Measurements from ENCODE around the gene DOCK3.
"Not testable (repeated sequence)": the region's sequence is repeated elsewhere in the genome, so short reads cannot be mapped to it uniquely, and the experiment has no call there.

The DOCK3 gene

GRCh38 chr3:51264166-51264565 lies 589.4 kb downstream of the DOCK3 start:
- not testable (repeated sequence) for DNase-seq

GRCh38 chr3:51268132-51268531 lies 593.4 kb downstream of the DOCK3 start:
- no peak for DNase-seq

GRCh38 chr3:51269466-51269865 lies 594.7 kb downstream of the DOCK3 start:
- no peak for DNase-seq

- DNase-seq: no peak
Measured at GRCh38 chr3:51270559-51270958, 595.8 kb downstream of the DOCK3 start.

- DNase-seq: no peak
Measured at GRCh38 chr3:51271172-51271571, 596.4 kb downstream of the DOCK3 start.

- DNase-seq: no peak
Measured at GRCh38 chr3:51274052-51274451, 599.3 kb downstream of the DOCK3 start.

GRCh38 chr3:51275111-51275805 lies 600.5 kb downstream of the DOCK3 start:
- no peak for DNase-seq

GRCh38 chr3:51276046-51276445 lies 601.3 kb downstream of the DOCK3 start:
- DNase-seq: no peak

- no peak for DNase-seq
Measured at GRCh38 chr3:51279448-51279847, 604.7 kb downstream of the DOCK3 start.

GRCh38 chr3:51280176-51280575 lies 605.4 kb downstream of the DOCK3 start:
- DNase-seq: no peak

- DNase-seq: no peak
Measured at GRCh38 chr3:51282931-51283330, 608.2 kb downstream of the DOCK3 start.

- no peak for DNase-seq
Measured at GRCh38 chr3:51283421-51283820, 608.7 kb downstream of the DOCK3 start.

GRCh38 chr3:51295625-51296024 lies 620.9 kb downstream of the DOCK3 start:
- no peak for DNase-seq

GRCh38 chr3:51297333-51297732 lies 622.6 kb downstream of the DOCK3 start:
- DNase-seq: no peak

- no peak for DNase-seq
Measured at GRCh38 chr3:51304230-51304629, 629.5 kb downstream of the DOCK3 start.

- no peak for DNase-seq
Measured at GRCh38 chr3:51306093-51306492, 631.4 kb downstream of the DOCK3 start.

GRCh38 chr3:51307458-51307857 lies 632.7 kb downstream of the DOCK3 start:
- no peak for DNase-seq

- not testable (repeated sequence) for DNase-seq
Measured at GRCh38 chr3:51307945-51308607, 633.3 kb downstream of the DOCK3 start.

GRCh38 chr3:51311055-51311454 lies 636.3 kb downstream of the DOCK3 start:
- no peak for DNase-seq

GRCh38 chr3:51328206-51328605 lies 653.5 kb downstream of the DOCK3 start:
- DNase-seq: no peak

GRCh38 chr3:51330046-51330445 lies 655.3 kb downstream of the DOCK3 start:
- DNase-seq: no peak

- DNase-seq: no peak
Measured at GRCh38 chr3:51332156-51332555, 657.4 kb downstream of the DOCK3 start.

- no peak for DNase-seq
Measured at GRCh38 chr3:51333021-51333420, 658.3 kb downstream of the DOCK3 start.

GRCh38 chr3:51336261-51336660 lies 661.5 kb downstream of the DOCK3 start:
- DNase-seq: no peak

- no peak for DNase-seq
Measured at GRCh38 chr3:51337666-51338065, 662.9 kb downstream of the DOCK3 start.

Measured in NCI-H1930 (cell line).